Activated T-cell treated with anti-CD3 and anti-CD28 coated beads, Interleukin-2, amount 50 U/mL, for 72 hours (primary cell): ENCODE results near the gene FTCD. TPM values are rescaled to one million over a fixed set of nuclear protein-coding genes. Genes with fewer than 3 reads are reported as not detected.
"Not testable (repeated sequence)": the region's sequence is repeated elsewhere in the genome, so short reads cannot be mapped to it uniquely, and the experiment has no call there.

ENCODE experiments used
- ATAC-seq, 2 donors: fragments of 150-1000 bp; cut with Tn5 transposase; replicated peaks in 1 of 2; 2 replicates each; pipeline ENCODE4 v1.10.0; 2021; ENCODE audit warnings: moderate library complexity in 2 of 2, mild to moderate bottlenecking in 1 of 2
- DNase-seq, 2 donors: peaks; one replicate each; pipeline ENCODE4 v3.0.0; 2021 to 2022; ENCODE audit warnings: mixed read lengths in 1 of 2
- H3K27ac Mint-ChIP-seq: one replicate; pipeline ENCODE4 v1.8.0; 2022; ENCODE audit warnings: mild to moderate bottlenecking, moderate library complexity, mixed read lengths
- H3K27me3 Mint-ChIP-seq: one replicate; pipeline ENCODE4 v1.8.0; 2022; ENCODE audit warnings: low read depth, mixed read lengths
- H3K36me3 Mint-ChIP-seq, 2 donors: one replicate each; pipeline ENCODE4 v1.8.0; 2022; ENCODE audit warnings: mixed read lengths in 2 of 2, mild to moderate bottlenecking in 1 of 2; ENCODE audit not compliant: insufficient read depth in 2 of 2
- H3K4me1 Mint-ChIP-seq: one replicate; pipeline ENCODE4 v1.8.0; 2022; ENCODE audit warnings: low read depth, mixed read lengths
- H3K4me3 Mint-ChIP-seq, 2 donors: one replicate each; pipeline ENCODE4 v1.8.0; 2022; ENCODE audit warnings: mild to moderate bottlenecking in 2 of 2, mixed read lengths in 2 of 2, moderate library complexity in 2 of 2
- H3K9me3 Mint-ChIP-seq, 2 donors: one replicate each; pipeline ENCODE4 v1.8.0; 2022; ENCODE audit warnings: mixed read lengths in 2 of 2
- total RNA-seq, 2 donors: library from RNA; stranded (reverse); gene quantifications; one replicate each; pipeline ENCODE4 v1.2.3, GENCODE V29; 2022

FTCD gene
- total RNA-seq, 2 donors from 2014 or later = 0.74 to 1.00 TPM

- DNase-seq = no peak
- no peak overlapping the region for H3K4me3 Mint-ChIP-seq
- no peaks in the 10 kb centered on the region for H3K4me1 Mint-ChIP-seq
- H3K9me3 Mint-ChIP-seq = peaks cover 8 to 12% of the 10 kb centered on the region in 2 donors
- no peak for ATAC-seq
- peaks cover 6 to 13% of the 10 kb centered on the region in 2 donors for H3K36me3 Mint-ChIP-seq
- H3K27ac Mint-ChIP-seq = no peak overlapping the region
- H3K27me3 Mint-ChIP-seq = peaks cover 25% of the 10 kb centered on the region
These were observed 16.9 kb upstream of the FTCD start for GRCh38 chr21:46171996-46172862.

- Mint-ChIP-seq H3K27ac (no peak overlapping the region), H3K36me3 (peaks cover 6 to 13% of the 10 kb centered on the region in 2 donors), H3K4me3 (no peak overlapping the region), H3K27me3 (peaks cover 25% of the 10 kb centered on the region), H3K9me3 (peaks cover 8 to 12% of the 10 kb centered on the region in 2 donors), H3K4me1 (no peaks in the 10 kb centered on the region)
- DNase-seq (no peak), ATAC-seq (no peak)
These were observed 16.2 kb upstream of the FTCD start for GRCh38 chr21:46171585-46171984.

- DNase-seq, H3K4me3 Mint-ChIP-seq, H3K4me1 Mint-ChIP-seq, H3K36me3 Mint-ChIP-seq, ATAC-seq, H3K9me3 Mint-ChIP-seq: not testable (repeated sequence)
- Mint-ChIP-seq H3K27me3 (peaks cover 16% of the 10 kb centered on the region), H3K27ac (peak overlapping the region; percentile 89)
These were observed 15.2 kb upstream of the FTCD start for GRCh38 chr21:46170436-46171193.

DNA sequence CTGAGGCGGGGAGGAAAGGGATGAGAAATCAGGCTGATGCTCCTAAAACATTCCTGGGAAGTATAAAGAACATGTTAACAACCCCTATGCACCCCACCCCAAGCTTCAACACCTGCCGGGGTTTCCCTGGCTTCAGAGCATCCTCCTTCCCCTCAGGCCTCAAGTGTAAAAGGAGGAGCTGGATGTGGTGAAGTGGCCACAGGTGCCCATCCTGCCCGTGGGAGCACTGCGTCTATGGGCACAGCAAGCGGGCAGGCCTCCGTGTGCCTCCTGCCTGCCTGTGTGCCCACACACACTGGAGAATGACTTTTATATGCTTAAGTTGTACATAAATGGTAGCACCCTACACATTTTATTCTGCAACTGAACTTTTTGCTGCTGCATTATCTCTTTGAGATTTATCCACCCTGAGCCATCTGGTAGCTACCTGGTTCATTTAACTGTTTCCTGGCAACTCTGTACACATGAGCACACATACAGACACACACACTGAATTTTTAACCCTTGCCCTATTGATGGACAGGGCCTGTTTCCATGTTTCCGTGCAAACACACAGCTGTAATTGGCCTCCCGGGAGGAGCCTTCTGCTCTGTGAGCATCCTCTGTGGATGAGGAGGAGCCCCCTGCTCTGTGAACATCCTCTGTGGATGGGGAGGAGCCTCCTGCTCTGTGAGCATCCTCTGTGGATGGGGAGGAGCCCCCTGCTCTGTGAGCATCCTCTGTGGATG is 13.4 kb upstream of the FTCD start:
- H3K4me1 Mint-ChIP-seq = no peaks in the 10 kb centered on the region
- no peak for DNase-seq
- no peak for ATAC-seq
- no peak overlapping the region for H3K27ac Mint-ChIP-seq
- H3K36me3 Mint-ChIP-seq = no peaks in the 10 kb centered on the region
- no peak overlapping the region for H3K4me3 Mint-ChIP-seq
- no peaks in the 10 kb centered on the region for H3K9me3 Mint-ChIP-seq
- H3K27me3 Mint-ChIP-seq = no peaks in the 10 kb centered on the region

GRCh38 chr21:46168238-46168637 is 12.9 kb upstream of the FTCD start:
- no peak for DNase-seq
- no peaks in the 10 kb centered on the region for H3K4me1 Mint-ChIP-seq
- H3K9me3 Mint-ChIP-seq = no peaks in the 10 kb centered on the region
- no peak overlapping the region for H3K27ac Mint-ChIP-seq
- peaks cover 6% of the 10 kb centered on the region for H3K27me3 Mint-ChIP-seq
- H3K36me3 Mint-ChIP-seq = no peaks in the 10 kb centered on the region
- H3K4me3 Mint-ChIP-seq = no peak overlapping the region
- ATAC-seq = no peak

GRCh38 chr21:46165098-46165497 is 9.7 kb upstream of the FTCD start:
- ATAC-seq (no peak), DNase-seq (no peak)
- Mint-ChIP-seq H3K27me3 (peaks cover 13% of the 10 kb centered on the region), H3K4me1 (no peaks in the 10 kb centered on the region), H3K9me3 (no peaks in the 10 kb centered on the region), H3K4me3 (no peak overlapping the region), H3K36me3 (no peaks in the 10 kb centered on the region), H3K27ac (no peak overlapping the region)

GRCh38 chr21:46163380-46163779 is 8.0 kb upstream of the FTCD start:
- H3K4me1 Mint-ChIP-seq = no peaks in the 10 kb centered on the region
- H3K36me3 Mint-ChIP-seq = no peaks in the 10 kb centered on the region
- H3K9me3 Mint-ChIP-seq = no peaks in the 10 kb centered on the region
- ATAC-seq = no peak
- no peak for DNase-seq
- peaks cover 13% of the 10 kb centered on the region for H3K27me3 Mint-ChIP-seq
- peak overlapping the region; percentile 29 for H3K27ac Mint-ChIP-seq
- no peak overlapping the region for H3K4me3 Mint-ChIP-seq

DNA sequence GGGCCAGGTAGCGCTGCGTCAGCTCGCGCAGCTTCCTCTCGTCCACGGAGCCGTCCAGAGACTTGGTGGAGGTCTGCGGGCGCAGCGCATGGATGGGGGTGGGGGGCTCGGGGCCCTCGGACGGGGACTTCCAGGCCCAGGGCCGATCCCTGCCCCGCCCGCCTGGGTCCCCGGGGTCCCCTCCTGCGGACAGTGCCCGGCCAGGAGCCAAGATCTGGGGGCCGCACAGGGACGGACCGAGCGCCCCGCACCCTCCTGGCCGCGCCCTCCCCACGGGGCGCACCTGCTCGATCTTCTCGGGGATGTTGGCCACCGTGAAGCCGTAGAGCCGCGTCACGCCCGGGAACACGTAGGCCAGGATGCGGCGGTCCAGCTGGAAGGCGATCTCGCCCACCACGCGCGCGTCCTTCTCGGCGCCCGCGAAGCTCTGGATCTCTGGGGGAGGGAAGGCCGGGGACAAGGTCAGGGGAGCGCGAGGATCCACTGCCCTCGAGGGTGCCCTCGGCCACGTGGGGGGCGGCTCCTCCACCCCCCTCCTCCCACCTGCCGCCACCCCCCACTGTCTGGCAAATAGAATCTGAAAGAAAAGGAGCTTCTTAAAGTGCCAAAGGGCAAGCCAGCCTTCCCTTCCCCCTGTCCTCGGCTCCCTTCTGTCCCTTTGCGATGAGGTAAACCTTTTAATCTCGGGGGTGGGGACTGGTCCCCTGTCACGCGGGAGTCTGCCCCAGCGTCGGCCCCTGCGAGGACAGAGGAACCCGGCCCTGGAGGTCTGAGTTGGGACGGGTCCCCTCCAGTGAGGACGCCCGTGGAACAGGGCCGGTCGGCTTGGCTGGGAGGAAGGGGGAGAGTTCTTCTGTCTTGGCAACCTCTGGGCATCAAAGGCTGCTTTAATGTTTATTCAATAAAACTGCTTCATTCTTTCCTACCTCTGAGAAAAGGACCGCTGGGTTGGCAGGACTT is 6.5 kb upstream of the FTCD start:
- no peaks in the 10 kb centered on the region for H3K4me1 Mint-ChIP-seq
- no peak overlapping the region for H3K4me3 Mint-ChIP-seq
- peaks cover 13% of the 10 kb centered on the region for H3K27me3 Mint-ChIP-seq
- H3K36me3 Mint-ChIP-seq = no peaks in the 10 kb centered on the region
- DNase-seq (no peak), ATAC-seq (no peak)
- no peaks in the 10 kb centered on the region for H3K9me3 Mint-ChIP-seq
- H3K27ac Mint-ChIP-seq = no peak overlapping the region

DNA sequence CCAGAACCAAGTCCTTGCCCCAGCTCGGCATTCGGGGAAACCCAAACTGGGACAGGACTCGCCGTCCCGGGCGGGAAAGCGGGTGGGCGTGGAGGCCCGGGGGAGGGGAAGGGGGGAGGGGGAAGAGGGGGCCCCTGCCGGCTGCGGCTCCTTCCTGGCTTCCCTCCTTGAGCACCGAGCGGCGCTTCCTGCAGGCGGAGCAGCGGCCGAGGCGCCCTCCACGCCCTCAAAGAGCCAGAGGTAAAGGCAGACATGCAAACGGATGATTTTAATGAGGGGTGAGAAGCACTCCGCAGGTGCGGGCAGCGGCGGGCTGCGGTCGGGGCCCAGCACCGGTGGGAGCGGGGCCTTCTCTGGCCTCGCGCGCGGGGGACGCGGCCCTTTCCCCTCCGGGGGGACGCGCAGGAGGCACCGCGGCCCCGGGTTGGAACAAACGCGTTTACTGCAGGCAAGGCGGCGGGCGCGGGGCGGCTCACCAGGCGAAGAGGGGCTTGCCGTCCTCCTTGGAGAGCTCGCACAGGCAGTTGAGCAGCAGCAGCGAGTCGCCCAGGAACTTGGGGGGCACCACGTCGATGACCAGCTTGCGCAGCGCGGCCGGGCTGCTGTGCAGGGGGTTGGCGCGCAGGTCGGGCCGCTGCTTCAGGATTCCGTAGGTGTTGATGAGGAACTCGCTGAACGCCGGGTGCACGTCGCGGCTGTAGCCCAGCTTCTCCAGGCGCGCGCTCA is 5.7 kb upstream of the FTCD start:
- H3K4me3 Mint-ChIP-seq = peak overlapping the region in 1 of 2 donors; percentile 29
- no peak for DNase-seq

GRCh38 chr21:46160657-46160906 is 5.2 kb upstream of the FTCD start:
- Mint-ChIP-seq H3K27me3 (peaks cover 13% of the 10 kb centered on the region), H3K36me3 (no peaks in the 10 kb centered on the region), H3K4me1 (no peaks in the 10 kb centered on the region), H3K9me3 (no peaks in the 10 kb centered on the region), H3K4me3 (no peak overlapping the region), H3K27ac (no peak overlapping the region)
- ATAC-seq (no peak), DNase-seq (no peak)

More for the DNA sequence above, 5.7 kb upstream of the FTCD start:
- Mint-ChIP-seq H3K9me3 (no peaks in the 10 kb centered on the region), H3K36me3 (no peaks in the 10 kb centered on the region), H3K27ac (no peak overlapping the region), H3K27me3 (peaks cover 13% of the 10 kb centered on the region), H3K4me1 (no peaks in the 10 kb centered on the region)
- peak in 1 of 2 donors; percentile 43 for ATAC-seq

DNA sequence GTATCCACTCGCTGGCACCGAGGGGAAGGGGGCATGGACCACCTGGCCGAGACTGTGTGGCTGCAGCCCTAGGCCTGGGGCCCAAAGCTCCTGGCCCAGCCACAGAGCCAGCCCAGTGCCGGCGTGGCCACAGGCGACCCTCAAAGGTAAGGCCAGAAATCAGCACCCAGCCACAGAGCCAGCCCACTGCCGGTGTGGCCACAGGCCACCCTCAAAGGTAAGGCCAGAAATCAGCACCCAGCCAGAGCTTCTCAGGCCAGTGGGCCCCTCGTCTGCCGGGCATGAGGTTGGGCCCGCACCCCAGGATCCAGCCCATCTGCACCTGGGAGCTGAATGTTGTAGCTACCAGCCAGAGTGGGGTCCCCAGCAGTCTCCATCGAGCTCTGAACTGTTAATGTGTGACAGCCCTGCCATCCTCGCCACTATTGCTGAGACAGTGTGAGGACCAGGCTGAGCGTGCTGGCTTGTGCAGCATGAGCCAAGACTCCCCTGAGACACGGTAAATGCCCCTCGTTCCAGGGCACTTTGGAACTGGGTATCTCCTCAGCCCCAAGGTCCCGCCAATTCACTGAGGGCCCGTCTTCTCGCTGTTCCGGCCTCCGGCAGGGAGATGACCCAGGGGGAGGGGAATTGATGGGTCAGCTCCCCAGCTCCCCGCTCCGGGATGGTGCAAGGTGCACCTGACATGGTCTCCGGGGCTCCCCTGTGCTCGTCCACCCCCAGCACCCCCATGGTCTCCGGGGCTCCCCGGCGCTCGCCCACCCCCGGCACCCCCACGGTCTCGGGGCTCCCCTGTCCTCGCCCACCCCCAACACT is 4.7 kb upstream of the FTCD start:
- peaks cover 13% of the 10 kb centered on the region for H3K27me3 Mint-ChIP-seq
- H3K27ac Mint-ChIP-seq = no peak overlapping the region
- no peaks in the 10 kb centered on the region for H3K4me1 Mint-ChIP-seq
- H3K36me3 Mint-ChIP-seq = no peaks in the 10 kb centered on the region
- H3K9me3 Mint-ChIP-seq = no peaks in the 10 kb centered on the region
- no peak for ATAC-seq
- H3K4me3 Mint-ChIP-seq = no peak overlapping the region
- DNase-seq = no peak
